LNCaP clone FGC (cell line): ENCODE measurements around the gene HOXA3.

Experiments used
- DNase-seq: peaks from one replicate; pipeline ENCODE4 v3.0.0-alpha.2; 2011; ENCODE audit warnings: low read depth
- H3K4me3 ChIP-seq: 2 replicates; pipeline ENCODE4 v1.5.1; 2011; ENCODE audit warnings: mild to moderate bottlenecking, low read depth, low read length, control low read depth
- CTCF ChIP-seq: IDR thresholded peaks from 2 replicates; pipeline ENCODE4 v1.5.1; 2012; ENCODE audit warnings: mild to moderate bottlenecking; ENCODE audit not compliant: control insufficient read depth, insufficient read depth; ENCODE audit errors: extremely low read depth

Gene HOXA3

GRCh38 chr7:27166531-27167505 is 14.4 kb upstream of the HOXA3 start:
- TF ChIP-seq CTCF, result no peak
- H3K4me3 ChIP-seq, result no peak overlapping the region
- no peak for DNase-seq

- no peak for TF ChIP-seq CTCF
- DNase-seq, result no peak
- peak overlapping the region; percentile 9; the same call in 1 of the 2 replicates for H3K4me3 ChIP-seq
Measured at GRCh38 chr7:27165996-27166530, 13.7 kb upstream of the HOXA3 start.

- no peak for TF ChIP-seq CTCF
- H3K4me3 ChIP-seq, result peak within 1 kb of the TSS; percentile 9; the same call in 1 of the 2 replicates
- DNase-seq, result no peak
Measured at GRCh38 chr7:27165089-27165995, 13.0 kb upstream of the HOXA3 start, which contains the start of gene HOXA9. HOXA9 (minus strand) TSS chr7:27165537; CDS start chr7:27165457, 80 bp downstream.

- DNase-seq, result no peak
- TF ChIP-seq CTCF, result no peak
Measured at GRCh38 chr7:27164367-27165088, 12.1 kb upstream of the HOXA3 start.

GRCh38 chr7:27164045-27164366 is 11.6 kb upstream of the HOXA3 start:
- DNase-seq, result no peak
- no peak overlapping the region for H3K4me3 ChIP-seq
- TF ChIP-seq CTCF, result no peak

More at GRCh38 chr7:27164367-27165088, 12.1 kb upstream of the HOXA3 start:
- H3K4me3 ChIP-seq, result no peak overlapping the region
